DOHH2 (cell line): ENCODE data around the gene SH3GL3.

Experiments
- CTCF ChIP-seq: fragments of 200-600 bp; sonication (generic); IDR thresholded peaks from one replicate; pipeline ENCODE4 v1.5.1; 2014; ENCODE audit warnings: antibody characterized with exemption, mild to moderate bottlenecking, low read depth, low read length; ENCODE audit not compliant: poor library complexity, severe bottlenecking
- EZH2phosphoT487 ChIP-seq: fragments of 200-600 bp; sonication (generic); IDR thresholded peaks from 2 replicates; pipeline ENCODE4 v1.6.1; 2017; ENCODE audit warnings: borderline replicate concordance, mild to moderate bottlenecking, antibody characterized with exemption, low read length, moderate library complexity, mixed read lengths

GRCh38 chr15:83659417-83659812 lies 212.3 kb downstream of the SH3GL3 start:
- TF ChIP-seq CTCF = no peak
- no peak for TF ChIP-seq EZH2phosphoT487
